Measurements from ENCODE around the gene CPEB1.

Gene CPEB1

GRCh38 chr15:82554849-82555248, 92.3 kb downstream of the CPEB1 start:
- no peak for DNase-seq (ENCODE audit: low read depth in 1 of 2, low spot score in 1 of 2)
- no peak overlapping the region for H3K27ac ChIP-seq (replicated peaks)
- peaks cover 3% of the 10 kb centered on the region for H3K27me3 ChIP-seq (ENCODE audit: insufficient read depth, poor library complexity, severe bottlenecking)
- TF ChIP-seq POLR2AphosphoS5 (IDR thresholded peaks at IDR 0.05; ENCODE audit: low read depth) (no peak), SPI1 (IDR thresholded peaks at IDR 0.05; ENCODE audit: borderline replicate concordance, low read depth) (no peak), GABPA (IDR thresholded peaks at IDR 0.05; ENCODE audit: low read depth) (no peak), CTCF (IDR thresholded peaks at IDR 0.05; ENCODE audit: insufficient read depth, low read length) (no peak), REST (IDR thresholded peaks at IDR 0.05; ENCODE audit: insufficient replicate concordance, low read depth) (no peak)
- no peak overlapping the region for H3K4me3 ChIP-seq (replicated peaks; ENCODE audit: insufficient read depth, low read length)

- TF ChIP-seq REST (IDR thresholded peaks at IDR 0.05; ENCODE audit: insufficient replicate concordance, low read depth) (no peak), GABPA (IDR thresholded peaks at IDR 0.05; ENCODE audit: low read depth) (no peak), SPI1 (IDR thresholded peaks at IDR 0.05; ENCODE audit: borderline replicate concordance, low read depth) (no peak), CTCF (IDR thresholded peaks at IDR 0.05; ENCODE audit: insufficient read depth, low read length) (no peak), POLR2AphosphoS5 (IDR thresholded peaks at IDR 0.05; ENCODE audit: low read depth) (no peak)
Measured at GRCh38 chr15:82554351-82554750, 92.8 kb downstream of the CPEB1 start.

GRCh38 chr15:82553846-82554245, 93.3 kb downstream of the CPEB1 start:
- no peak for DNase-seq (ENCODE audit: low read depth in 1 of 2, low spot score in 1 of 2)
- peaks cover 3% of the 10 kb centered on the region for H3K27me3 ChIP-seq (ENCODE audit: insufficient read depth, poor library complexity, severe bottlenecking)
- TF ChIP-seq GABPA (IDR thresholded peaks at IDR 0.05; ENCODE audit: low read depth): no peak
- no peak for TF ChIP-seq REST (IDR thresholded peaks at IDR 0.05; ENCODE audit: insufficient replicate concordance, low read depth)
- no peak overlapping the region for H3K4me3 ChIP-seq (replicated peaks; ENCODE audit: insufficient read depth, low read length)
- H3K27ac ChIP-seq (replicated peaks): no peak overlapping the region

More at GRCh38 chr15:82554351-82554750, 92.8 kb downstream of the CPEB1 start:
- H3K27me3 ChIP-seq (ENCODE audit: insufficient read depth, poor library complexity, severe bottlenecking): peaks cover 3% of the 10 kb centered on the region
- no peak overlapping the region for H3K4me3 ChIP-seq (replicated peaks; ENCODE audit: insufficient read depth, low read length)
- no peak overlapping the region for H3K27ac ChIP-seq (replicated peaks)
- DNase-seq (ENCODE audit: low read depth in 1 of 2, low spot score in 1 of 2): no peak

GRCh38 chr15:82552861-82553260, 94.3 kb downstream of the CPEB1 start:
- Histone ChIP-seq H3K4me3 (replicated peaks; ENCODE audit: insufficient read depth, low read length) (no peak overlapping the region), H3K27ac (replicated peaks) (no peak overlapping the region), H3K27me3 (ENCODE audit: insufficient read depth, poor library complexity, severe bottlenecking) (peaks cover 3% of the 10 kb centered on the region)
- TF ChIP-seq CTCF (IDR thresholded peaks at IDR 0.05; ENCODE audit: insufficient read depth, low read length) (no peak), SPI1 (IDR thresholded peaks at IDR 0.05; ENCODE audit: borderline replicate concordance, low read depth) (no peak), POLR2AphosphoS5 (IDR thresholded peaks at IDR 0.05; ENCODE audit: low read depth) (no peak), REST (IDR thresholded peaks at IDR 0.05; ENCODE audit: insufficient replicate concordance, low read depth) (no peak), GABPA (IDR thresholded peaks at IDR 0.05; ENCODE audit: low read depth) (no peak)
- no peak for DNase-seq (ENCODE audit: low read depth in 1 of 2, low spot score in 1 of 2)

All from HL-60 (cell line).